Endothelial cell of umbilical vein (primary cell): ENCODE results near the gene PPM1L. TPM values are rescaled to one million over a fixed set of nuclear protein-coding genes. Genes with fewer than 3 reads are reported as not detected.

Experiments
- BruUV-seq: library from RNA; stranded (reverse); fragments of 400-500 nt; replicated peaks from 2 replicates; lab custom pipeline; 2021; lab: Mats Ljungman, UMichigan
- CTCF ChIA-PET: fragments of 300-600, 350-600 bp; sonication (Branson Sonifier 250); formaldehyde crosslinking; loops from one replicate; lab custom pipeline; 2021; ENCODE audit warnings: antibody characterized with exemption, inconsistent platforms; lab: Charles Lee
- POLR2A ChIA-PET: fragments of 300-600, 350-600 bp; sonication (Branson Sonifier 250); formaldehyde crosslinking; loops from one replicate; lab custom pipeline; 2021; ENCODE audit warnings: antibody characterized with exemption, inconsistent platforms; lab: Charles Lee
- DNase-seq: peaks from one replicate; pipeline ENCODE4 v3.0.0-alpha.2; 2011; ENCODE audit warnings: low read depth, low spot score
- FAIRE-seq: peaks from 2 replicates; lab custom pipeline; 2011; peaks lifted over from hg19 to GRCh38; lab: Jason Lieb, UNC
- H2AFZ ChIP-seq: 2 replicates; pipeline ENCODE4 v1.6.0; 2012; ENCODE audit warnings: low read depth, low read length, control low read depth, inconsistent platforms
- H3K27ac ChIP-seq: 2 replicates; pipeline ENCODE4 v1.5.1; 2011; ENCODE audit warnings: low read depth, mild to moderate bottlenecking, control low read depth, low read length, moderate library complexity; ENCODE audit not compliant: insufficient read depth
- H3K27me3 ChIP-seq, 2 experiments: 2 replicates each; pipeline versions ENCODE4 v1.6.0 to v1.6.1; 2011; ENCODE audit warnings: low read length in 2 of 2, mixed read lengths in 1 of 2; ENCODE audit not compliant: control insufficient read depth in 2 of 2, insufficient read depth in 2 of 2
- H3K36me3 ChIP-seq, 2 experiments: 2 replicates in 1 of 2; 3 replicates in 1 of 2; pipeline ENCODE4 v1.5.1; 2011; ENCODE audit warnings: low read length in 2 of 2, mild to moderate bottlenecking in 1 of 2, moderate library complexity in 1 of 2; ENCODE audit not compliant: control insufficient read depth in 2 of 2, insufficient read depth in 2 of 2; ENCODE audit errors: extremely low read depth in 1 of 2
- H3K4me1 ChIP-seq: 3 replicates; pipeline ENCODE4 v1.5.1; 2011; ENCODE audit warnings: mild to moderate bottlenecking, low read length; ENCODE audit not compliant: control insufficient read depth, insufficient read depth; ENCODE audit errors: extremely low read depth
- H3K4me2 ChIP-seq: 2 replicates; pipeline ENCODE4 v1.6.1; 2011; ENCODE audit warnings: low read length, control low read depth, mixed read lengths; ENCODE audit not compliant: insufficient read depth
- H3K4me3 ChIP-seq, 3 experiments: fragments of 200-600 bp in 1 of 3; sonication (generic), shearing (Covaris generic) in 1 of 3; replicated peaks in 1 of 3; 2 replicates each; pipeline ENCODE4 v1.5.1; 2011 to 2016; ENCODE audit warnings: control low read depth in 3 of 3, low read length in 3 of 3, mild to moderate bottlenecking in 2 of 3, inconsistent platforms in 1 of 3, low read depth in 1 of 3, moderate library complexity in 1 of 3; ENCODE audit not compliant: insufficient read depth in 1 of 3
- H3K79me2 ChIP-seq: 2 replicates; pipeline ENCODE4 v1.6.0; 2012; ENCODE audit warnings: low read length, inconsistent platforms; ENCODE audit not compliant: control insufficient read depth, insufficient read depth
- H3K9ac ChIP-seq: replicated peaks from 2 replicates; pipeline ENCODE3; 2011; ENCODE audit warnings: low read length, control low read depth; ENCODE audit not compliant: insufficient read depth; ENCODE audit errors: extremely low read depth
- H3K9me1 ChIP-seq: replicated peaks from 3 replicates; pipeline ENCODE4 v1.6.0; 2011; ENCODE audit warnings: mild to moderate bottlenecking, low read length; ENCODE audit not compliant: control insufficient read depth, insufficient read depth; ENCODE audit errors: extremely low read depth
- H3K9me3 ChIP-seq: replicated peaks from 2 replicates; pipeline ENCODE4 v1.5.1; 2012; ENCODE audit warnings: low read length, inconsistent platforms; ENCODE audit not compliant: control insufficient read depth, insufficient read depth
- H4K20me1 ChIP-seq: replicated peaks from 2 replicates; pipeline ENCODE3; 2011; ENCODE audit warnings: mild to moderate bottlenecking, low read length; ENCODE audit not compliant: control insufficient read depth, insufficient read depth; ENCODE audit errors: extremely low read depth
- EZH2 ChIP-seq: IDR thresholded peaks from 2 replicates; pipeline ENCODE4 v1.6.1; 2012; ENCODE audit warnings: borderline replicate concordance, low read depth, mild to moderate bottlenecking, moderate library complexity, low read length, inconsistent platforms; ENCODE audit not compliant: severe bottlenecking
- FOS ChIP-seq: IDR thresholded peaks from 2 replicates; pipeline ENCODE4 v1.6.1; 2011; ENCODE audit warnings: mild to moderate bottlenecking, low read length, moderate library complexity, borderline replicate concordance; ENCODE audit not compliant: insufficient read depth
- GATA2 ChIP-seq: IDR thresholded peaks from 2 replicates; pipeline ENCODE4 v1.7.0; 2011; ENCODE audit warnings: low read depth, mild to moderate bottlenecking, moderate library complexity, mixed read lengths, low read length; ENCODE audit not compliant: insufficient read length, insufficient read depth
- JUN ChIP-seq: IDR thresholded peaks from 2 replicates; pipeline ENCODE4 v1.6.1; 2011; ENCODE audit warnings: borderline replicate concordance, low read depth; ENCODE audit not compliant: insufficient read length, insufficient read depth
- MYC ChIP-seq: IDR thresholded peaks from one replicate; pipeline ENCODE4 v1.6.1; 2011; ENCODE audit warnings: mild to moderate bottlenecking, low read depth, low read length
- POLR2A ChIP-seq: IDR thresholded peaks from 2 replicates; pipeline ENCODE4 v1.6.1; 2012; ENCODE audit warnings: low read depth, mild to moderate bottlenecking, control low read depth, low read length
- POLR2AphosphoS5 ChIP-seq: IDR thresholded peaks from 2 replicates; pipeline ENCODE4 v1.6.1; 2012; ENCODE audit warnings: low read depth, mild to moderate bottlenecking, control low read depth, low read length, moderate library complexity; ENCODE audit not compliant: insufficient read depth
- dilution Hi-C: fragments of 300-500 bp; cut with MboI; formaldehyde crosslinking; loops from one replicate; pipeline ENCODE4 v1.15.0; 2019; ENCODE audit warnings: low sequenced_read_pairs; ENCODE audit not compliant: extremely low pct_ligation_motif_present
- intact Hi-C: fragments of 100-400 bp; cut with micrococcal nuclease; formaldehyde crosslinking; loops from one replicate; pipeline ENCODE4 v1.10.0; 2022
- polyA plus RNA-seq, 4 experiments: library from polyadenylated mRNA; depleted of rRNA in 3 of 4; stranded (reverse) in 3 of 4; unstranded in 1 of 4; fragments of >200 nt; gene quantifications; 2 replicates each; pipeline versions ENCODE4 v1.2.1 to v1.2.3, GENCODE V29; 2011 to 2012; ENCODE audit warnings: missing spikeins in 1 of 4
- total RNA-seq: library from RNA; stranded (reverse); gene quantifications from 2 replicates; pipeline ENCODE4 v1.2.3, GENCODE V29; 2021
- TF ChIP-seq, protein P1 (sequence below), 2 donors: IDR thresholded peaks; 1 replicate in 1 of 2; 2 replicates in 1 of 2; pipeline ENCODE4 v1.5.1; 2011; ENCODE audit warnings: low read length in 2 of 2, mild to moderate bottlenecking in 2 of 2, moderate library complexity in 2 of 2, control low read depth in 1 of 2, inconsistent platforms in 1 of 2, low read depth in 1 of 2; ENCODE audit not compliant: insufficient read depth in 1 of 2; ENCODE audit errors: extremely low read depth in 1 of 2
- TF ChIP-seq, protein P2 (sequence below): IDR thresholded peaks from 2 replicates; pipeline ENCODE4 v1.6.1; 2011; ENCODE audit not compliant: insufficient read depth, insufficient read length

PPM1L gene
- total and polyA plus RNA-seq, 2 donors (not counting 3 experiments of a cell fraction or from before 2014, with no cell fraction given): 0.63 to 2.9 TPM

DNA sequence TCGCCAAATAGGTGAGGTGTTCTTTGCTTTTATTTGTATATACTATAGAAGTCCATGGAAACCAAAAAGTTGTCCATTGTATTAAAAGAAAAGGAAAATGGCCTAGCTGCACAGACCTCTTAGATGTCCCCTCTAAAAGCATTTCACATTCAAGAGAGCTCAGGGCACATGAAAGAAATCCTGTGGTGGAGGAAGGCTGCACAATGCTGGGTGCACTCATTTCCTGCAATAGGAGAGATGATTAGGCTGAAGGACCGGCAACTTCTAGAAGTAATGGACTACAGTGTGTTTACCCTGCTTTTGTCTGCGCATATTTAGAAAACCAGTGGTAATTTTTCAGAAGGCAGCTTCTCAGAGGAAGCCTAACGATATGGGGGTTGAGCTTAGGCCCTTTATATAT is 25.4 kb downstream of the PPM1L start:
- DNase-seq (no peak), FAIRE-seq (no peak)
- Histone ChIP-seq H3K4me3 (no peak overlapping the region), H3K4me2 (no peak overlapping the region), H3K9me1 (no peaks in the 10 kb centered on the region), H2AFZ (no peak overlapping the region), H3K9me3 (no peaks in the 10 kb centered on the region), H3K79me2 (no peaks in the 10 kb centered on the region), H3K9ac (no peak overlapping the region), H3K27me3 (no peaks in the 10 kb centered on the region), H3K4me1 (no peaks in the 10 kb centered on the region), H3K27ac (no peak overlapping the region), H3K36me3 (no peaks in the 10 kb centered on the region), H4K20me1 (no peaks in the 10 kb centered on the region)
- BruUV-seq: no TSS peak
- POLR2A ChIA-PET: no interaction called here
- CTCF ChIA-PET: no interaction called here
- TF ChIP-seq, protein P1, sequence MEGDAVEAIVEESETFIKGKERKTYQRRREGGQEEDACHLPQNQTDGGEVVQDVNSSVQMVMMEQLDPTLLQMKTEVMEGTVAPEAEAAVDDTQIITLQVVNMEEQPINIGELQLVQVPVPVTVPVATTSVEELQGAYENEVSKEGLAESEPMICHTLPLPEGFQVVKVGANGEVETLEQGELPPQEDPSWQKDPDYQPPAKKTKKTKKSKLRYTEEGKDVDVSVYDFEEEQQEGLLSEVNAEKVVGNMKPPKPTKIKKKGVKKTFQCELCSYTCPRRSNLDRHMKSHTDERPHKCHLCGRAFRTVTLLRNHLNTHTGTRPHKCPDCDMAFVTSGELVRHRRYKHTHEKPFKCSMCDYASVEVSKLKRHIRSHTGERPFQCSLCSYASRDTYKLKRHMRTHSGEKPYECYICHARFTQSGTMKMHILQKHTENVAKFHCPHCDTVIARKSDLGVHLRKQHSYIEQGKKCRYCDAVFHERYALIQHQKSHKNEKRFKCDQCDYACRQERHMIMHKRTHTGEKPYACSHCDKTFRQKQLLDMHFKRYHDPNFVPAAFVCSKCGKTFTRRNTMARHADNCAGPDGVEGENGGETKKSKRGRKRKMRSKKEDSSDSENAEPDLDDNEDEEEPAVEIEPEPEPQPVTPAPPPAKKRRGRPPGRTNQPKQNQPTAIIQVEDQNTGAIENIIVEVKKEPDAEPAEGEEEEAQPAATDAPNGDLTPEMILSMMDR (IDR thresholded peaks at IDR 0.05; ENCODE audit: extremely low read depth in 1 of 2, insufficient read depth in 1 of 2, low read depth in 1 of 2, low read length in 2 of 2): no peak
- TF ChIP-seq POLR2A (no peak), POLR2AphosphoS5 (no peak), FOS (no peak), JUN (no peak), EZH2 (no peak), MYC (no peak), GATA2 (no peak)
- TF ChIP-seq, protein P2, sequence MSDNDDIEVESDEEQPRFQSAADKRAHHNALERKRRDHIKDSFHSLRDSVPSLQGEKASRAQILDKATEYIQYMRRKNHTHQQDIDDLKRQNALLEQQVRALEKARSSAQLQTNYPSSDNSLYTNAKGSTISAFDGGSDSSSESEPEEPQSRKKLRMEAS: no peak
- dilution Hi-C loops: no loop called here
- intact Hi-C loops: no loop called here
